Keratinocyte (primary cell): ENCODE results near the gene ZSWIM9. TPM values are rescaled to one million over a fixed set of nuclear protein-coding genes. Genes with fewer than 3 reads are reported as not detected.

Experiments
- DNase-seq: peaks from one replicate; pipeline ENCODE4 v3.0.0-alpha.2; 2011; ENCODE audit warnings: low read depth, missing footprints, low spot score
- FAIRE-seq: peaks from 2 replicates; lab custom pipeline; 2011; peaks lifted over from hg19 to GRCh38; lab: Jason Lieb, UNC
- H2AFZ ChIP-seq: 2 replicates; pipeline ENCODE4 v1.6.0; 2012; ENCODE audit warnings: low read length, control low read depth, inconsistent platforms; ENCODE audit not compliant: control insufficient read depth
- H3K27ac ChIP-seq: 2 replicates; pipeline ENCODE4 v1.5.1; 2011; ENCODE audit warnings: low read length; ENCODE audit not compliant: control insufficient read depth, insufficient read depth
- H3K27me3 ChIP-seq: 3 replicates; pipeline ENCODE4 v1.6.0; 2011; ENCODE audit warnings: low read length; ENCODE audit not compliant: control insufficient read depth, insufficient read depth; ENCODE audit errors: extremely low read depth
- H3K36me3 ChIP-seq, 2 experiments: 2 replicates in 1 of 2; 3 replicates in 1 of 2; pipeline ENCODE4 v1.5.1; 2011; ENCODE audit warnings: low read length in 2 of 2, mild to moderate bottlenecking in 1 of 2; ENCODE audit not compliant: control insufficient read depth in 2 of 2, insufficient read depth in 2 of 2; ENCODE audit errors: extremely low read depth in 1 of 2
- H3K4me1 ChIP-seq: 3 replicates; pipeline ENCODE4 v1.5.1; 2011; ENCODE audit warnings: low read length; ENCODE audit not compliant: control insufficient read depth, insufficient read depth; ENCODE audit errors: extremely low read depth
- H3K4me2 ChIP-seq: 3 replicates; pipeline ENCODE4 v1.6.0; 2011; ENCODE audit warnings: low read depth, low read length; ENCODE audit not compliant: control insufficient read depth, insufficient read depth; ENCODE audit errors: extremely low read depth
- H3K4me3 ChIP-seq, 3 experiments: fragments of 200-600 bp in 1 of 3; sonication (generic) in 1 of 3; 2 replicates in 2 of 3; 3 replicates in 1 of 3; pipeline ENCODE4 v1.5.1; 2011 to 2016; ENCODE audit warnings: low read length in 3 of 3, mild to moderate bottlenecking in 3 of 3, control low read depth in 2 of 3, inconsistent platforms in 1 of 3, low read depth in 1 of 3, mixed read lengths in 1 of 3, mixed run types in 1 of 3, moderate library complexity in 1 of 3; ENCODE audit not compliant: control insufficient read depth in 2 of 3, insufficient read depth in 2 of 3; ENCODE audit errors: extremely low read depth in 1 of 3
- H3K79me2 ChIP-seq: 2 replicates; pipeline ENCODE4 v1.6.0; 2012; ENCODE audit warnings: low read length; ENCODE audit not compliant: control insufficient read depth, insufficient read depth
- H3K9ac ChIP-seq: 3 replicates; pipeline ENCODE4 v1.6.0; 2011; ENCODE audit warnings: low read length; ENCODE audit not compliant: control insufficient read depth, insufficient read depth; ENCODE audit errors: extremely low read depth
- H3K9me1 ChIP-seq: 3 replicates; pipeline ENCODE4 v1.6.0; 2011; ENCODE audit warnings: low read length; ENCODE audit not compliant: control insufficient read depth, insufficient read depth; ENCODE audit errors: extremely low read depth
- H3K9me3 ChIP-seq: 2 replicates; pipeline ENCODE4 v1.5.1; 2012; ENCODE audit warnings: low read depth, low read length; ENCODE audit not compliant: control insufficient read depth
- H4K20me1 ChIP-seq: 3 replicates; pipeline ENCODE4 v1.6.0; 2011; ENCODE audit warnings: low read length; ENCODE audit not compliant: control insufficient read depth, insufficient read depth; ENCODE audit errors: extremely low read depth
- CTCF ChIP-seq, 3 experiments: IDR thresholded peaks in 1 of 3; conservative IDR thresholded peaks in 1 of 3; optimal IDR thresholded peaks in 1 of 3; 2 replicates in 2 of 3; 3 replicates in 1 of 3; pipeline versions ENCODE3 to v1.5.1; 2011; ENCODE audit warnings: low read length in 3 of 3, mild to moderate bottlenecking in 3 of 3, moderate library complexity in 2 of 3, control low read depth in 1 of 3, inconsistent platforms in 1 of 3; ENCODE audit not compliant: insufficient read depth in 2 of 3; ENCODE audit errors: extremely low read depth in 1 of 3
- EZH2 ChIP-seq: IDR thresholded peaks from one replicate; pipeline ENCODE4 v1.6.1; 2012; ENCODE audit warnings: inconsistent platforms, mild to moderate bottlenecking, low read length, moderate library complexity
- dilution Hi-C: fragments of 300-500 bp; cut with MboI; formaldehyde crosslinking; loops from one replicate; pipeline ENCODE4 v1.7.0; 2020; ENCODE audit warnings: low sequenced_read_pairs; ENCODE audit not compliant: extremely low pct_ligation_motif_present
- polyA plus RNA-seq, 5 experiments: library from polyadenylated mRNA; depleted of rRNA in 3 of 5; stranded (reverse) in 3 of 5; stranded (forward) in 1 of 5; unstranded in 1 of 5; fragments of >200 nt; gene quantifications; 1 replicate in 1 of 5; 2 replicates in 3 of 5; 3 replicates in 1 of 5; pipeline versions ENCODE4 v1.2.1 to v1.2.3, GENCODE V29; 2011 to 2012; ENCODE audit warnings: missing spikeins in 2 of 5, low read depth in 1 of 5, low replicate concordance in 1 of 5

Gene ZSWIM9
- polyA plus RNA-seq, 1 donor (not counting 4 experiments of a cell fraction or from before 2014, with no cell fraction given): 0.46 TPM

DNA sequence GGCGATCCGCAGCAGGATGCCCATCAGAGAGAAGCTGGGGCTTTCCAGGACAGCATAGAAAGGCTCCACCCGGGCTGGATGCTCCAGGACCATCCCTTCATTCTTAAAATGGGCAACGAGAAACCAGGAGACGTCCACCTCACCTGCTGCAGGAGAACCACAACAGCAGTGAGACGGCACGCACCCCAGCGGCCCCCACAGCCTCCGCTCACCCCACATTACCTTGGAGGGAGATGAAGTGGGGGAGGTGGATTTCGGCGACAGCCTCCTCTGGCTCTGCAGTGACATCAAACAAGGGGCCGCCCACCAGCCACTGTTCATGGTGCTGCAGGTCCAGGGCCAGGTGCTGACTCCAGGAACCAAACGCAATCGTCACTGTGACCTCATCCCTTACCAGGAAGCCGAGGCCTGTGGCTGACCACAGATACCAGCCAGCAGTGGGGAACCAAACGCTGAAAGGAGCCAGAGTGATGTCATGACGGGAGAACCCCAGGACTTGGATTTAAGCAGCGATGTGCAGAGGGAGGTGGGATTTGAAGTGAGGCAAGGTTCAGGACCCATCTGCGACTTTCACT, 60.2 kb downstream of the ZSWIM9 start:
- dilution Hi-C loops: no loop called here
- H3K27ac ChIP-seq: no peak overlapping the region
- TF ChIP-seq CTCF (optimal IDR thresholded peaks at IDR 0.05 in 1 of 3, IDR thresholded peaks at IDR 0.05 in 1 of 3, conservative IDR thresholded peaks at IDR 0.05 in 1 of 3; ENCODE audit: extremely low read depth in 1 of 3, insufficient read depth in 2 of 3, low read length in 3 of 3) (no peak), EZH2 (no peak)

GRCh38 chr19:48237057-48237456, 66.6 kb downstream of the ZSWIM9 start:
- no peak overlapping the region for H3K9ac ChIP-seq
- H3K9me1 ChIP-seq: no peaks in the 10 kb centered on the region
- H2AFZ ChIP-seq: no peak overlapping the region
- DNase-seq (no peak), FAIRE-seq (no peak)
- H3K4me3 ChIP-seq: no peak overlapping the region
- no peaks in the 10 kb centered on the region for H3K9me3 ChIP-seq
- peaks cover 0 to 1% of the 10 kb centered on the region in 2 experiments for H3K36me3 ChIP-seq
- no peaks in the 10 kb centered on the region for H3K4me1 ChIP-seq
- H4K20me1 ChIP-seq: no peaks in the 10 kb centered on the region
- no peak for TF ChIP-seq EZH2
- H3K4me2 ChIP-seq: no peak overlapping the region
- no peak overlapping the region for H3K27ac ChIP-seq
- dilution Hi-C loops: no loop called here
- H3K79me2 ChIP-seq: no peaks in the 10 kb centered on the region
- H3K27me3 ChIP-seq: no peaks in the 10 kb centered on the region

More for the DNA sequence above, 60.2 kb downstream of the ZSWIM9 start:
- Histone ChIP-seq H3K36me3 (peaks cover 0 to 1% of the 10 kb centered on the region in 2 experiments), H3K9me3 (no peaks in the 10 kb centered on the region), H3K27me3 (no peaks in the 10 kb centered on the region), H3K9me1 (no peaks in the 10 kb centered on the region), H3K79me2 (no peaks in the 10 kb centered on the region), H3K4me1 (no peaks in the 10 kb centered on the region), H3K4me3 (no peak overlapping the region), H4K20me1 (no peaks in the 10 kb centered on the region), H3K4me2 (no peak overlapping the region), H3K9ac (no peak overlapping the region), H2AFZ (no peak overlapping the region)
- no peak for FAIRE-seq
- no peak for DNase-seq

- no peaks in the 10 kb centered on the region for H3K4me1 ChIP-seq
- H3K36me3 ChIP-seq: no peaks in the 10 kb centered on the region
Measured at GRCh38 chr19:48239120-48239519, 68.6 kb downstream of the ZSWIM9 start.

More at GRCh38 chr19:48239120-48239519, 68.6 kb downstream of the ZSWIM9 start:
- H2AFZ ChIP-seq: no peak overlapping the region
- no peak for FAIRE-seq
- H3K9ac ChIP-seq: no peak overlapping the region
- no peaks in the 10 kb centered on the region for H3K27me3 ChIP-seq
- dilution Hi-C loops: no loop called here
- no peaks in the 10 kb centered on the region for H4K20me1 ChIP-seq
- H3K4me2 ChIP-seq: no peak overlapping the region
- H3K79me2 ChIP-seq: no peaks in the 10 kb centered on the region
- no peaks in the 10 kb centered on the region for H3K9me3 ChIP-seq
- TF ChIP-seq CTCF (optimal IDR thresholded peaks at IDR 0.05 in 1 of 3, IDR thresholded peaks at IDR 0.05 in 1 of 3, conservative IDR thresholded peaks at IDR 0.05 in 1 of 3; ENCODE audit: extremely low read depth in 1 of 3, insufficient read depth in 2 of 3, low read length in 3 of 3) (no peak), EZH2 (no peak)
- no peak overlapping the region for H3K27ac ChIP-seq
- no peak for DNase-seq
- H3K9me1 ChIP-seq: no peaks in the 10 kb centered on the region
- no peak overlapping the region for H3K4me3 ChIP-seq
